GM12878 (cell line): Measurements from ENCODE around the gene TAX1BP3. TPM values are rescaled to one million over a fixed set of nuclear protein-coding genes. Genes with fewer than 3 reads are reported as not detected.
A peak's percentile ranks its signal among the peaks of the same experiment; 100 is the strongest.

ENCODE experiments used
- ATAC-seq: fragments of 200-7000 bp; cut with Tn5 transposase; 3 replicates; pipeline ENCODE4 v1.9.1; 2020; ENCODE audit warnings: mild to moderate bottlenecking, moderate library complexity
- BruUV-seq: library from RNA; stranded (reverse); fragments of 400-500 nt; replicated peaks from 2 replicates; lab custom pipeline; 2021; lab: Mats Ljungman, UMichigan
- CTCF ChIA-PET: fragments of 300-600 bp; sonication (Branson Sonifier 250); formaldehyde crosslinking; extraction: SDS; loops from one replicate; lab custom pipeline; 2021; ENCODE audit warnings: inconsistent platforms; lab: Yijun Ruan, JAX
- POLR2A ChIA-PET: fragments of 350-600 bp; formaldehyde crosslinking; extraction: SDS; loops from one replicate; lab custom pipeline; 2021; ENCODE audit warnings: inconsistent platforms; lab: Charles Lee
- RAD21 ChIA-PET: fragments of 300-600 bp; sonication (Branson Sonifier 250); formaldehyde crosslinking; loops from one replicate; lab custom pipeline; 2023; ENCODE audit warnings: antibody characterized with exemption; ENCODE audit not compliant: unreplicated experiment; lab: Charles Lee
- SMC1A ChIA-PET: fragments of 300-600 bp; sonication (Branson Sonifier 250); formaldehyde crosslinking; loops from one replicate; lab custom pipeline; 2023; ENCODE audit not compliant: unreplicated experiment, uncharacterized antibody; lab: Charles Lee
- DNase-seq: peaks from one replicate; pipeline ENCODE4 v3.0.0-alpha.2; 2011; ENCODE audit warnings: low read depth, low spot score
- FAIRE-seq: peaks from 3 replicates; lab custom pipeline; 2011; peaks lifted over from hg19 to GRCh38; lab: Jason Lieb, UNC
- H2AFZ ChIP-seq: 2 replicates; pipeline ENCODE4 v1.6.0; 2011; ENCODE audit warnings: low read depth, low read length, control low read depth; ENCODE audit not compliant: control insufficient read depth
- H3K27ac ChIP-seq: 2 replicates; pipeline ENCODE4 v1.5.1; 2011; ENCODE audit warnings: control low read depth; ENCODE audit not compliant: control insufficient read depth, insufficient read depth
- H3K27me3 ChIP-seq, 2 experiments: replicated peaks in 1 of 2; 2 replicates each; pipeline versions ENCODE4 v1.6.0 to v1.6.1; 2011; ENCODE audit warnings: low read length in 1 of 2; ENCODE audit not compliant: control insufficient read depth in 2 of 2, insufficient read depth in 2 of 2
- H3K36me3 ChIP-seq, 2 experiments: 2 replicates each; pipeline ENCODE4 v1.5.1; 2011; ENCODE audit warnings: low read length in 1 of 2; ENCODE audit not compliant: control insufficient read depth in 2 of 2, insufficient read depth in 2 of 2
- H3K4me1 ChIP-seq: 2 replicates; pipeline ENCODE4 v1.6.1; 2011; ENCODE audit warnings: mild to moderate bottlenecking, low read length, moderate library complexity, mixed read lengths; ENCODE audit not compliant: control insufficient read depth, insufficient read depth
- H3K4me2 ChIP-seq: 2 replicates; pipeline ENCODE4 v1.6.0; 2011; ENCODE audit warnings: control low read depth; ENCODE audit not compliant: control insufficient read depth, insufficient read depth
- H3K4me3 ChIP-seq: fragments of 200-600 bp; sonication (generic); 2 replicates; pipeline ENCODE4 v1.5.1; 2016
- H3K79me2 ChIP-seq: 2 replicates; pipeline ENCODE4 v1.6.0; 2011; ENCODE audit warnings: low read length; ENCODE audit not compliant: control insufficient read depth, insufficient read depth
- H3K9ac ChIP-seq: 2 replicates; pipeline ENCODE4 v1.8.0; 2011; ENCODE audit warnings: low read length, control low read depth, mixed read lengths; ENCODE audit not compliant: control insufficient read depth, insufficient read depth
- H3K9me3 ChIP-seq: replicated peaks from 3 replicates; pipeline ENCODE4 v1.5.1; 2011; ENCODE audit warnings: mild to moderate bottlenecking, low read length; ENCODE audit not compliant: control insufficient read depth, insufficient read depth
- H4K20me1 ChIP-seq: 2 replicates; pipeline ENCODE4 v1.6.0; 2011; ENCODE audit not compliant: control insufficient read depth, insufficient read depth
- BMI1 ChIP-seq: fragments of 450-650 bp; IDR thresholded peaks from 2 replicates; pipeline ENCODE4 v1.6.1; 2016; ENCODE audit warnings: mild to moderate bottlenecking, moderate library complexity, borderline replicate concordance
- MTA2 ChIP-seq: fragments of 450-650 bp; IDR thresholded peaks from 2 replicates; pipeline ENCODE4 v1.6.1; 2016; ENCODE audit warnings: low read depth, mild to moderate bottlenecking, moderate library complexity
- PBX3 ChIP-seq: IDR thresholded peaks from 2 replicates; pipeline ENCODE4 v1.6.1; 2011; ENCODE audit warnings: mild to moderate bottlenecking, low read depth, low read length, moderate library complexity; ENCODE audit not compliant: insufficient replicate concordance
- POLR2A ChIP-seq: IDR thresholded peaks from 2 replicates; pipeline ENCODE4 v1.6.1; 2011; ENCODE audit warnings: low read depth, mild to moderate bottlenecking, low read length
- RCOR1 ChIP-seq: conservative IDR thresholded peaks from 2 replicates; pipeline ENCODE4 v1.6.1; 2012; ENCODE audit warnings: low read depth, low read length, improper control_type of control experiment
- WGBS: methylation state at CpG from one replicate; pipeline ENCODE4 v1.1.6; 2016; ENCODE audit warnings: low lambda C conversion rate; ENCODE audit not compliant: insufficient replicate concordance, insufficient coverage; ENCODE audit errors: missing lambda C conversion rate; 5-methylcytosine and 5-hydroxymethylcytosine counted together
- in situ Hi-C: fragments of 300-500 bp; cut with MboI; formaldehyde crosslinking; loops from 9 replicates; pipeline ENCODE4 v1.14.3; 2018; ENCODE audit warnings: mixed read lengths
- intact Hi-C: fragments of 100-400 bp; cut with micrococcal nuclease; formaldehyde crosslinking; loops from one replicate; pipeline ENCODE4 v1.14.2; 2022; ENCODE audit not compliant: unreplicated experiment
- polyA plus RNA-seq, 11 experiments: library from polyadenylated mRNA; depleted of rRNA in 4 of 11; unstranded in 6 of 11; stranded (reverse) in 5 of 11; fragments of >200 nt; fragmentation: Nextera tagmentation in 4 of 11; fragmentation: Illumina TruSeq in 1 of 11; extraction: Ambion mirVana in 4 of 11; extraction: Trizol in 1 of 11; gene quantifications; 1 replicate in 1 of 11; 2 replicates in 10 of 11; pipeline versions ENCODE4 v1.2.1 to v1.2.3, GENCODE V29; 2011 to 2016; ENCODE audit warnings: inconsistent platforms in 2 of 11, missing spikeins in 2 of 11, low read depth in 1 of 11
- total RNA-seq, 4 experiments: library from RNA; depleted of rRNA in 3 of 4; stranded (reverse); fragments of >200 nt in 3 of 4; fragmentation: Illumina TruSeq in 1 of 4; extraction: Trizol in 1 of 4; gene quantifications; 2 replicates each; pipeline versions ENCODE4 v1.2.1 to v1.2.3, GENCODE V29; 2013 to 2021
- TF ChIP-seq, protein P1 (sequence below): fragments of 450-650 bp; IDR thresholded peaks from 2 replicates; pipeline ENCODE4 v1.6.1; 2016; ENCODE audit warnings: mild to moderate bottlenecking

Gene TAX1BP3
- total and polyA plus RNA-seq, 10 of the 15 experiments (the other 5 are each of a cell fraction or from before 2014, with no cell fraction given), result 1.00 to 40.4 (median 15.4) TPM

DNA sequence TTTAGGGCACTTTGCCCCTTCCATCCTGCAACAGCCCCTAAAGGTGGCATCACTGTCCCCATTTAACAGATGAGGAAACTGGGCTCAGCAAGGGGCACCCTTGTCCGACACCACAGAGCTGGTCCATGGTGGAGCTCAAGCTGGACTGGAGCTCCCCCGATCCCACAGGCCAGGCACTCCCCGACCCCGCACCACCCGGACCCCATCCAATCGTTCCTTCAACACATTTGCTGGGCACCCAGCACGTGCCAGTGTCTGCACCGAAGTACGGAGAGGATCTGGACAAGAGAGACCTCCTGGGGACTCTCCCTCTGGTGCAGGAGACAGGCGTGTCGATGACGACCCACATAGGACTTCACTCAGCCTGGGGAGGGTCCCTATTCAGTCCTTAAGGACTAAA, 13.7 kb upstream of the TAX1BP3 start:
- BruUV-seq, result no TSS peak
- POLR2A ChIA-PET, result interaction anchor here (0.5 kb wide), 1 partner anchor 130 kb away, joined by 6 read pairs; no protein-coding TSS in a partner anchor
- no peak overlapping the region for H3K4me2 ChIP-seq

GRCh38 chr17:3681565-3681964, 13.2 kb upstream of the TAX1BP3 start:
- H3K27me3 ChIP-seq, result no peaks in the 10 kb centered on the region
- DNase-seq (no peak), FAIRE-seq (no peak), ATAC-seq (no peak)
- POLR2A ChIA-PET, result interaction anchor here (0.5 kb wide), 1 partner anchor 129 kb away, joined by 6 read pairs; no protein-coding TSS in a partner anchor
- H3K36me3 ChIP-seq, result peaks cover 0 to 4% of the 10 kb centered on the region in 2 experiments; a peak in 2 of 4 replicates
- H2AFZ ChIP-seq, result no peak overlapping the region
- 88% methylated on average over 20 of the region's 20 CpGs for WGBS
- BruUV-seq, result no TSS peak
- H3K9me3 ChIP-seq, result no peaks in the 10 kb centered on the region
- intact Hi-C loops, result no loop called here
- RAD21 ChIA-PET, result interaction anchor here (1.6 to 2.7 kb wide), 2 partner anchors 51 to 56 kb away, joined by 12 to 24 read pairs; no protein-coding TSS in a partner anchor
- H3K4me2 ChIP-seq, result no peak overlapping the region
- TF ChIP-seq RCOR1 (no peak), PBX3 (no peak), BMI1 (no peak)
- TF ChIP-seq, protein P1, sequence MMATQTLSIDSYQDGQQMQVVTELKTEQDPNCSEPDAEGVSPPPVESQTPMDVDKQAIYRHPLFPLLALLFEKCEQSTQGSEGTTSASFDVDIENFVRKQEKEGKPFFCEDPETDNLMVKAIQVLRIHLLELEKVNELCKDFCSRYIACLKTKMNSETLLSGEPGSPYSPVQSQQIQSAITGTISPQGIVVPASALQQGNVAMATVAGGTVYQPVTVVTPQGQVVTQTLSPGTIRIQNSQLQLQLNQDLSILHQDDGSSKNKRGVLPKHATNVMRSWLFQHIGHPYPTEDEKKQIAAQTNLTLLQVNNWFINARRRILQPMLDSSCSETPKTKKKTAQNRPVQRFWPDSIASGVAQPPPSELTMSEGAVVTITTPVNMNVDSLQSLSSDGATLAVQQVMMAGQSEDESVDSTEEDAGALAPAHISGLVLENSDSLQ, result no peak
- H3K4me1 ChIP-seq, result peaks cover 6% of the 10 kb centered on the region; the same call in 1 of the 2 replicates
- H3K4me3 ChIP-seq, result no peak overlapping the region
- CTCF ChIA-PET, result interaction anchor here (1.9 to 5.1 kb wide), 3 partner anchors 12 to 145 kb away, joined by 10 to 105 read pairs (median 26); no protein-coding TSS in a partner anchor
- no peaks in the 10 kb centered on the region for H4K20me1 ChIP-seq
- H3K27ac ChIP-seq, result no peak overlapping the region
- no peaks in the 10 kb centered on the region for H3K79me2 ChIP-seq
- no peak overlapping the region for H3K9ac ChIP-seq
- in situ Hi-C loops, result loop anchor here (5.0 kb wide), 1 partner anchor 141 kb away; no protein-coding TSS in a partner anchor
- SMC1A ChIA-PET, result interaction anchor here (2.7 kb wide), 1 partner anchor 56 kb away, joined by 17 read pairs; no protein-coding TSS in a partner anchor

More for the DNA sequence above, 13.7 kb upstream of the TAX1BP3 start:
- ChIA-PET RAD21 (interaction anchor here (0.8 to 2.7 kb wide), 5 partner anchors 45 to 146 kb away, joined by 4 to 24 read pairs (median 5); no protein-coding TSS in a partner anchor), CTCF (interaction anchor here (0.5 to 5.1 kb wide), 13 partner anchors 10 to 212 kb away, joined by 3 to 105 read pairs (median 6); partner anchors contain the start of gene HASPIN), SMC1A (interaction anchor here (1.5 to 2.7 kb wide), 3 partner anchors 51 to 145 kb away, joined by 7 to 17 read pairs (median 13); no protein-coding TSS in a partner anchor)
- FAIRE-seq, result no peak
- Histone ChIP-seq H3K4me3 (no peak overlapping the region), H3K27ac (no peak overlapping the region), H3K9me3 (no peaks in the 10 kb centered on the region), H3K9ac (no peak overlapping the region), H3K79me2 (no peaks in the 10 kb centered on the region), H3K4me1 (peaks cover 6% of the 10 kb centered on the region; the same call in 1 of the 2 replicates), H2AFZ (no peak overlapping the region), H3K36me3 (peaks cover 0 to 4% of the 10 kb centered on the region in 2 experiments; a peak in 2 of 4 replicates), H4K20me1 (no peaks in the 10 kb centered on the region), H3K27me3 (no peaks in the 10 kb centered on the region)
- intact Hi-C loops (loop anchor here (2.0 kb wide), 2 partner anchors 51 to 145 kb away; no protein-coding TSS in a partner anchor), in situ Hi-C loops (loop anchor here (5.0 kb wide), 1 partner anchor 140 kb away; no protein-coding TSS in a partner anchor)
- no peak for ATAC-seq
- DNase-seq, result no peak
- TF ChIP-seq POLR2A (peak; percentile 45), MTA2 (no peak)
- WGBS, result 88% methylated on average over 12 of the region's 12 CpGs
